GM18951 (cell line): ENCODE results near the gene FGA.
"Not testable (repeated sequence)": the region's sequence is repeated elsewhere in the genome, so short reads cannot be mapped to it uniquely, and the experiment has no call there.

Source experiments
- POLR2A ChIP-seq: IDR thresholded peaks from 4 replicates; pipeline ENCODE4 v1.6.1; 2011; ENCODE audit warnings: mild to moderate bottlenecking; ENCODE audit not compliant: insufficient read length, insufficient read depth; ENCODE audit errors: extremely low read depth
- in situ Hi-C: fragments of 300-500 bp; cut with MboI; formaldehyde crosslinking; loops from one replicate; pipeline ENCODE4 v1.12.0; 2022; ENCODE audit warnings: low sequenced_read_pairs, mixed read lengths, inconsistent platforms; ENCODE audit not compliant: unreplicated experiment

Gene FGA

DNA sequence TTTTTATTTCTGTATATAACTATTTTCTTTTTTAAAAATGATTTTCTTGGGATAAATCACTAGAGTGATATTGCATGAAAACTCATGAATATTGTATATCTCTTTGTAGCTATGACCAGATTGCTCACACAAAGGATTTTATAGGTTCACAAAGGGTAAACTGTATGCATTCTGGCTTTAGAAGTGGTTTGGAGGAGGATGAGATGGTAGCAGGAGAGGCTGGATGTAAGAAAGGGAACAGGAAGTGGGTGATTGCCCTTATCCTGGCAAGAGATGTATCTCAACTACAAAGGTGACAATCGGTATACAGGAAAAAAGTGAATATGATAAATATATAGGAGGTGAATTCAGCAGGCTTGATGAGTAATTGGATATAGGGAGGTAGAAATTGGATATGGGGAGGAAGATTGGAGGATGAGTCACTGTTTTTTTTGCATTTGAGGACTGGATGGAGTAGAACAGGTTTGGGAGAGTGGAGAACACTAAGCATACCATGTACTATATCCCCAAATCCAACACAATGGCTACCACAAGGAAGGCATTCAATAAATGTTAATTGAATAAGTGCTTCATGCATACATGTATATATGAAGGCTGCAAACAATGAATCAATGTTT, 12.0 kb upstream of the FGA start:
- in situ Hi-C loops = no loop called here
- TF ChIP-seq POLR2A = no peak

- TF ChIP-seq POLR2A = no peak
- in situ Hi-C loops = no loop called here
Observed at GRCh38 chr4:154597798-154598774, 7.5 kb upstream of the FGA start.

GRCh38 chr4:154597281-154597680, 6.7 kb upstream of the FGA start:
- in situ Hi-C loops = not testable (repeated sequence)

- no peak for TF ChIP-seq POLR2A
- in situ Hi-C loops = no loop called here
Observed at GRCh38 chr4:154595807-154596206, 5.3 kb upstream of the FGA start.

DNA sequence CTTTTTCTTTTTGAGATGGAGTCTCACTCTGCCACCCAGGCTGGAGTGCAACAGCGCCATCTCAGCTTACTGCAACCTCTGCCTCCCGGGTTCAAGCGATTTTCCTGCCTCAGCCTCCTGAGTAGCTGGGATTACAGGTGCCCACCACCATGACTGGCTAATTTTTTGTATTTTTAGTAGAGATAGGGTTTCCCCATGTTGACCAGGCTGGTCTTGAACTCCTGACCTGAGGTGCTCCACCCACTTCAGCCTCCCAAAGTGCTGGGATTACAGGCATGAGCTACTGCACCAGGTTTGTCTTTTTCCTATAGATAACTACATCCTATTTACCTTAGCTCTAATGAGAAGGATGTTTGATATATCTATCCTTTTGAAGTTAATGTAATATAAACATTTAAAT, 3.8 kb upstream of the FGA start:
- in situ Hi-C loops = not testable (repeated sequence)

DNA sequence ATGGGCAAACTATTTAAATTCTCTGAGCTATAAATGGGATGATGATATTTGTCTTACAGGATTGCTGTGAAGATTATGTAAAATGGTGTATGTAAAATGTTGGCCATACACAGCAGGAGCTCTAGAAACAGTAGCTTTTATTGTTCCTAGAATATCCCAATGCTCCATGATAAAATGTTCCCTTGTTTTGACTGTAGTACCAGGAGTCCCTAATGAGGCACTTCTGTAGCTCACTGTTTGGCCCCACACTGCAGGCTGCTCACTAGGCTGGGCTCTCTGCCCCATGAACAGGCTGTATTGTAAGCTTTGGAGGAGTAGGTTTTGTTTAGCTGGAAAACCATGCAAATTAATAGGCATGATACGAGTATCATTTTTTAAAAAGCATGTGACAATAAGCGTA, 3.3 kb upstream of the FGA start:
- in situ Hi-C loops = no loop called here
- TF ChIP-seq POLR2A = no peak

DNA sequence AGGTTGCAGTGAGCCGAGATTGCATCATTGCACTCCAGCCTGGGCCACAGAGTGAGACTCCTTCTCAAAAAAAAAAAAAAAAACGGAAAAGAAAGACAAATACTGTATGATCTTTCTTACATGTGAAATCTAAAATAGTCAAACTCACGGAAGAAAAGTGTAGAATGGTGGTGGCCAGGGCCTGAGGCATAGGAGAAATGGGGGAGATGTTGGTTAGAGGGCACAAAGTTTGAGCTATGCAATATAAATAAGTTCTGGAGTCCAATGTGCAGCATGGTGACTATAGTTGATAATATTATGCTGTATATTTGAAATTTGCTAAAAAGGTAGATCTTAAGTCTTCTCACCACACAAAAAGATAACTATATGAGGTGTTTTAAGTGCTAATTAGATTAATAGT, 1.3 kb upstream of the FGA start:
- in situ Hi-C loops = no loop called here
- TF ChIP-seq POLR2A = no peak

GRCh38 chr4:154589296-154590197, 995 bp downstream of the FGA start:
- in situ Hi-C loops = no loop called here
- no peak for TF ChIP-seq POLR2A

DNA sequence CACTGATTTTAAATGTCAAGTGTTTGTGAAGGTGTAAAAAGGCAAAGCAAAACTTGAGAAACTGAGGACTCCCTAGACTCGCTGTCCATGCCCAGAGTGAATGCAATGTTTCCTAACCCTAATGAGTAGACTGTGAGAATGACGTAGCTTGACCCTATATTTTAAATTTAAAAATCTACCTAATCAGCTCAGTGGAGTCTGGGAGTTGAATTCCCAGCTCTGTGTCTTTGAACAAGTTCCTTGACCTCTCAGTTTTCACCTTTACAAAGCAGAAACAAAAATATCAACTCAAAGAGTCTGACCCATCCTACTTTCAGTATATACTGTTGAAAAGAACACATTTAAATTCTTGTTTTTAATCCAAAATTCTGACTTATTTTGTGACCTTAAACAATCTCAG, 2.3 kb downstream of the FGA start:
- in situ Hi-C loops = no loop called here
- no peak for TF ChIP-seq POLR2A

GRCh38 chr4:154586296-154587033, 4.1 kb downstream of the FGA start:
- TF ChIP-seq POLR2A = no peak
- in situ Hi-C loops = no loop called here

- in situ Hi-C loops = no loop called here
- TF ChIP-seq POLR2A = no peak
Observed at GRCh38 chr4:154585369-154586018, 5.0 kb downstream of the FGA start.

DNA sequence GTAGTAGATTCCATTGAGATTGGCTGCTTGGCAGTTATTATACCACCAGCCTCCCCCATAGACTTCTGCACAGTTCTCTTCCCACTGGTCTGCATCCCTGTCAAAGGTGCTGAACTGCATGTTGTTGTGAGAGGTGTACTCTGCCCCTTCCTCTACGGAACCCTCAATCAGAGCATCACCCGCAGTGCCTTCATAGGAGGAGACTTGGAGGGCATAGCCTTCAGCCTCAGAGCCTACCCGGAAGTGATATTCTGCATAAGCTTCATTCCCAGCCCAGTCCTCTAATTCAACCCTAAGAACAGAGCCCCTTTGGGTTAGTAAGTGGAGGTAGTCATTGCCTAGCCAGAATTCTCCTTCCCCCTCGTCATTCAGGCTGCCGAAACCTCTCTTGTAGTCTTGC, 6.3 kb downstream of the FGA start:
- no peak for TF ChIP-seq POLR2A
- in situ Hi-C loops = no loop called here
